ENCODE results near the gene ZNF318.
"Not testable (repeated sequence)": the region's sequence is repeated elsewhere in the genome, so short reads cannot be mapped to it uniquely, and the experiment has no call there.

ZNF318 gene

GRCh38 chr6:43376551-43376981 lies 7.1 kb upstream of the ZNF318 start:
- Mint-ChIP-seq H3K36me3 (ENCODE audit: low read depth) (peaks cover 2% of the 10 kb centered on the region), H3K4me1 (ENCODE audit: low read depth) (peaks cover 19% of the 10 kb centered on the region)
- peak; percentile 56 for DNase-seq (ENCODE audit: low spot score)

GRCh38 chr6:43375693-43376092 lies 6.2 kb upstream of the ZNF318 start:
- Mint-ChIP-seq H3K27ac (no peak overlapping the region), H3K36me3 (ENCODE audit: low read depth) (peaks cover 2% of the 10 kb centered on the region), H3K27me3 (ENCODE audit: low read depth) (peaks cover 18% of the 10 kb centered on the region), H3K9me3 (no peaks in the 10 kb centered on the region), H3K4me3 (no peak overlapping the region), H3K4me1 (ENCODE audit: low read depth) (peaks cover 15% of the 10 kb centered on the region)
- DNase-seq (ENCODE audit: low spot score) = no peak

More at GRCh38 chr6:43376551-43376981, 7.1 kb upstream of the ZNF318 start:
- no peak overlapping the region for H3K27ac Mint-ChIP-seq
- H3K27me3 Mint-ChIP-seq (ENCODE audit: low read depth) = peaks cover 26% of the 10 kb centered on the region
- no peaks in the 10 kb centered on the region for H3K9me3 Mint-ChIP-seq
- H3K4me3 Mint-ChIP-seq = no peak overlapping the region

GRCh38 chr6:43373252-43373875 lies 3.9 kb upstream of the ZNF318 start:
- no peak for DNase-seq (ENCODE audit: low spot score)
- H3K27ac Mint-ChIP-seq = no peak overlapping the region
- no peaks in the 10 kb centered on the region for H3K36me3 Mint-ChIP-seq (ENCODE audit: low read depth)
- no peak overlapping the region for H3K4me3 Mint-ChIP-seq
- no peaks in the 10 kb centered on the region for H3K9me3 Mint-ChIP-seq
- H3K4me1 Mint-ChIP-seq (ENCODE audit: low read depth) = peaks cover 17% of the 10 kb centered on the region
- H3K27me3 Mint-ChIP-seq (ENCODE audit: low read depth) = peaks cover 5% of the 10 kb centered on the region

- peak overlapping the region; percentile 89 for H3K4me3 Mint-ChIP-seq
- H3K27ac Mint-ChIP-seq = peak overlapping the region; percentile 93
- not testable (repeated sequence) for DNase-seq (ENCODE audit: low spot score); H3K9me3 Mint-ChIP-seq; H3K36me3 Mint-ChIP-seq (ENCODE audit: low read depth); H3K27me3 Mint-ChIP-seq (ENCODE audit: low read depth)
- H3K4me1 Mint-ChIP-seq (ENCODE audit: low read depth) = peaks cover 29% of the 10 kb centered on the region
These were observed 645 bp upstream of the ZNF318 start for GRCh38 chr6:43370003-43370580.

GRCh38 chr6:43368259-43369160 lies 937 bp downstream of the ZNF318 start:
- Mint-ChIP-seq H3K9me3 (no peaks in the 10 kb centered on the region), H3K27ac (peak overlapping the region; percentile 64), H3K4me1 (ENCODE audit: low read depth) (peaks cover 29% of the 10 kb centered on the region), H3K4me3 (peak overlapping the region; percentile 88), H3K27me3 (ENCODE audit: low read depth) (peaks cover 5% of the 10 kb centered on the region), H3K36me3 (ENCODE audit: low read depth) (peaks cover 18% of the 10 kb centered on the region)
- DNase-seq (ENCODE audit: low spot score) = no peak

- H3K4me3 Mint-ChIP-seq = peak overlapping the region; percentile 88
- no peak for DNase-seq (ENCODE audit: low spot score)
- peak overlapping the region; percentile 16 for H3K27ac Mint-ChIP-seq
- no peaks in the 10 kb centered on the region for H3K9me3 Mint-ChIP-seq
- H3K4me1 Mint-ChIP-seq (ENCODE audit: low read depth) = peaks cover 27% of the 10 kb centered on the region
- peaks cover 21% of the 10 kb centered on the region for H3K36me3 Mint-ChIP-seq (ENCODE audit: low read depth)
- no peaks in the 10 kb centered on the region for H3K27me3 Mint-ChIP-seq (ENCODE audit: low read depth)
These were observed 2.0 kb downstream of the ZNF318 start for GRCh38 chr6:43367245-43367984.

GRCh38 chr6:43361269-43361668 lies 8.2 kb downstream of the ZNF318 start:
- DNase-seq (ENCODE audit: low spot score) = no peak
- H3K36me3 Mint-ChIP-seq (ENCODE audit: low read depth) = peaks cover 34% of the 10 kb centered on the region
- H3K4me1 Mint-ChIP-seq (ENCODE audit: low read depth) = peaks cover 2% of the 10 kb centered on the region
- no peaks in the 10 kb centered on the region for H3K9me3 Mint-ChIP-seq
- no peak overlapping the region for H3K4me3 Mint-ChIP-seq
- no peak overlapping the region for H3K27ac Mint-ChIP-seq
- no peaks in the 10 kb centered on the region for H3K27me3 Mint-ChIP-seq (ENCODE audit: low read depth)

GRCh38 chr6:43359831-43360230 lies 9.6 kb downstream of the ZNF318 start:
- Mint-ChIP-seq H3K9me3 (no peaks in the 10 kb centered on the region), H3K27me3 (ENCODE audit: low read depth) (no peaks in the 10 kb centered on the region), H3K4me1 (ENCODE audit: low read depth) (no peaks in the 10 kb centered on the region), H3K27ac (no peak overlapping the region), H3K36me3 (ENCODE audit: low read depth) (peaks cover 40% of the 10 kb centered on the region), H3K4me3 (no peak overlapping the region)
- no peak for DNase-seq (ENCODE audit: low spot score)

GRCh38 chr6:43359381-43359780 lies 10.1 kb downstream of the ZNF318 start:
- H3K27me3 Mint-ChIP-seq (ENCODE audit: low read depth) = no peaks in the 10 kb centered on the region
- no peak for DNase-seq (ENCODE audit: low spot score)
- no peaks in the 10 kb centered on the region for H3K4me1 Mint-ChIP-seq (ENCODE audit: low read depth)
- peaks cover 41% of the 10 kb centered on the region for H3K36me3 Mint-ChIP-seq (ENCODE audit: low read depth)
- H3K27ac Mint-ChIP-seq = no peak overlapping the region
- H3K4me3 Mint-ChIP-seq = no peak overlapping the region
- no peaks in the 10 kb centered on the region for H3K9me3 Mint-ChIP-seq

GRCh38 chr6:43355862-43356590 lies 13.4 kb downstream of the ZNF318 start:
- Mint-ChIP-seq H3K4me3 (no peak overlapping the region), H3K27ac (no peak overlapping the region), H3K9me3 (no peaks in the 10 kb centered on the region), H3K4me1 (ENCODE audit: low read depth) (no peaks in the 10 kb centered on the region), H3K27me3 (ENCODE audit: low read depth) (no peaks in the 10 kb centered on the region), H3K36me3 (ENCODE audit: low read depth) (peaks cover 41% of the 10 kb centered on the region)
- DNase-seq (ENCODE audit: low spot score) = no peak

- H3K9me3 Mint-ChIP-seq; DNase-seq (ENCODE audit: low spot score); H3K27me3 Mint-ChIP-seq (ENCODE audit: low read depth); H3K27ac Mint-ChIP-seq; H3K4me3 Mint-ChIP-seq; H3K4me1 Mint-ChIP-seq (ENCODE audit: low read depth): not testable (repeated sequence)
- peaks cover 27% of the 10 kb centered on the region for H3K36me3 Mint-ChIP-seq (ENCODE audit: low read depth)
These were observed 17.5 kb downstream of the ZNF318 start for GRCh38 chr6:43351951-43352350.

- Mint-ChIP-seq H3K36me3 (ENCODE audit: low read depth) (peaks cover 15% of the 10 kb centered on the region), H3K9me3 (no peaks in the 10 kb centered on the region), H3K4me1 (ENCODE audit: low read depth) (no peaks in the 10 kb centered on the region), H3K27ac (no peak overlapping the region), H3K4me3 (no peak overlapping the region), H3K27me3 (ENCODE audit: low read depth) (no peaks in the 10 kb centered on the region)
- DNase-seq (ENCODE audit: low spot score) = no peak
These were observed 22.0 kb downstream of the ZNF318 start for GRCh38 chr6:43347444-43347843.

GRCh38 chr6:43347021-43347420 lies 22.4 kb downstream of the ZNF318 start:
- no peaks in the 10 kb centered on the region for H3K4me1 Mint-ChIP-seq (ENCODE audit: low read depth)
- peaks cover 16% of the 10 kb centered on the region for H3K36me3 Mint-ChIP-seq (ENCODE audit: low read depth)
- H3K27ac Mint-ChIP-seq = no peak overlapping the region
- H3K27me3 Mint-ChIP-seq (ENCODE audit: low read depth) = no peaks in the 10 kb centered on the region
- no peaks in the 10 kb centered on the region for H3K9me3 Mint-ChIP-seq
- H3K4me3 Mint-ChIP-seq = no peak overlapping the region
- DNase-seq (ENCODE audit: low spot score) = no peak

Measured in T-helper 2 cell treated with Interferon-gamma antibody and Interleukin-4, amounts not matched to agents 5 μg/mL and 100 μg/mL, for 36 hours (primary cell).